GM12878 (cell line): ENCODE data around the gene CEP170B.

Source experiments
- CHD4 ChIP-seq: fragments of 200-600 bp; sonication (generic); IDR thresholded peaks from 2 replicates; pipeline ENCODE4 v1.6.1; 2016; ENCODE audit warnings: mild to moderate bottlenecking
- GATAD2B ChIP-seq: fragments of 450-650 bp; conservative IDR thresholded peaks from 2 replicates; pipeline ENCODE4 v1.6.1; 2017; ENCODE audit warnings: low read depth, mild to moderate bottlenecking, moderate library complexity
- HDAC6 ChIP-seq: fragments of 200-600 bp; sonication (generic); IDR thresholded peaks from one replicate; pipeline ENCODE4 v1.8.0; 2017; ENCODE audit warnings: antibody characterized with exemption; ENCODE audit not compliant: unreplicated experiment
- MXI1 ChIP-seq: fragments of 150-350 bp; IDR thresholded peaks from 2 replicates; pipeline ENCODE4 v1.6.1; 2011; ENCODE audit warnings: low read depth, mild to moderate bottlenecking, inconsistent platforms, low read length, improper control_type of control experiment
- MYC ChIP-seq: IDR thresholded peaks from 2 replicates; pipeline ENCODE4 v1.6.1; 2011; ENCODE audit warnings: mild to moderate bottlenecking, low read length, moderate library complexity, inconsistent platforms; ENCODE audit not compliant: insufficient read depth, insufficient replicate concordance, insufficient read length, severe bottlenecking
- RAD21 ChIP-seq: IDR thresholded peaks from 2 replicates; pipeline ENCODE4 v1.6.1; 2011; ENCODE audit warnings: mild to moderate bottlenecking, low read depth, low read length, moderate library complexity; ENCODE audit not compliant: insufficient read depth
- RFX5 ChIP-seq: IDR thresholded peaks from 2 replicates; pipeline ENCODE4 v1.6.1; 2011; ENCODE audit warnings: low read depth, low read length, improper control_type of control experiment
- STAT1 ChIP-seq: fragments of 450-650 bp; conservative IDR thresholded peaks from 2 replicates; pipeline ENCODE4 v1.6.1; 2014; ENCODE audit warnings: antibody characterized with exemption, mild to moderate bottlenecking
- TCF3 ChIP-seq: IDR thresholded peaks from 2 replicates; pipeline ENCODE4 v1.6.1; 2012; ENCODE audit warnings: low read depth, mild to moderate bottlenecking, low read length, borderline replicate concordance; ENCODE audit not compliant: insufficient read depth
- TCF7 ChIP-seq: IDR thresholded peaks from 2 replicates; pipeline ENCODE4 v1.6.1; 2014; ENCODE audit warnings: antibody characterized with exemption, borderline replicate concordance
- TF ChIP-seq, protein P1 (sequence below): IDR thresholded peaks from 2 replicates; pipeline ENCODE4 v1.6.1; 2011; ENCODE audit warnings: borderline replicate concordance, low read depth, mild to moderate bottlenecking, moderate library complexity, low read length; ENCODE audit not compliant: insufficient read depth, poor library complexity, severe bottlenecking
- TF ChIP-seq, protein P2 (sequence below): IDR thresholded peaks from 2 replicates; pipeline ENCODE4 v1.6.1; 2012; ENCODE audit warnings: improper control_type of control experiment, low read depth, low read length; ENCODE audit not compliant: insufficient replicate concordance
- TF ChIP-seq, protein P3 (sequence below), 3 experiments: IDR thresholded peaks in 2 of 3; conservative IDR thresholded peaks in 1 of 3; 2 replicates each; pipeline ENCODE4 v1.5.1; 2011; ENCODE audit warnings: low read depth in 3 of 3, low read length in 3 of 3, mild to moderate bottlenecking in 3 of 3, control low read depth in 2 of 3, moderate library complexity in 2 of 3, inconsistent platforms in 1 of 3, mixed read lengths in 1 of 3; ENCODE audit not compliant: control insufficient read depth in 2 of 3, insufficient read depth in 1 of 3; ENCODE audit errors: extremely low read depth in 1 of 3

DNA sequence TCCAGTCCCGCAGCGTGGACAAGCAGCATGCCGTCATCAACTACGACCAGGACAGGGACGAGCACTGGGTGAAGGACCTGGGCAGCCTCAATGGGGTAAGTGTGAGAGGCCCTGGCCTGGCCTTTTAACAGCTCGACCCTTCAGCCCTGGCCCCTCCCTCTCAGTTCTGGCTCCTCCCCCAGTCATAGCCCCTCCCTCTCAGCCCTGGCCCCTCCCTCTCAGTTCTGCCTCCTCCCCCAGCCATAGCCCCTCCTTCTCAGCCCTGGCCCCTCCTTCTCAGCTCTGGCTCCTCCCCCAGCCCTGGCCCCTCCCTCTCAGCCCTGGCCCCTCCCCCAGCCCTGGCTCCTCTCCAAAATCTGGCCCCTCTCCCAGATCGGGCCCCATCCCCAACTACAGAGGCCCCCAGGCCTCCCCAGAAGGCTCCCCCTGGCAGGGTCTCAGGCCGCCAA, 11.2 kb downstream of the CEP170B start:
- TF ChIP-seq MYC (no peak), RFX5 (no peak), TCF3 (no peak), GATAD2B (no peak), CHD4 (no peak), RAD21 (no peak), MXI1 (no peak), TCF7 (no peak), HDAC6 (no peak), STAT1 (no peak)
- TF ChIP-seq, protein P1, sequence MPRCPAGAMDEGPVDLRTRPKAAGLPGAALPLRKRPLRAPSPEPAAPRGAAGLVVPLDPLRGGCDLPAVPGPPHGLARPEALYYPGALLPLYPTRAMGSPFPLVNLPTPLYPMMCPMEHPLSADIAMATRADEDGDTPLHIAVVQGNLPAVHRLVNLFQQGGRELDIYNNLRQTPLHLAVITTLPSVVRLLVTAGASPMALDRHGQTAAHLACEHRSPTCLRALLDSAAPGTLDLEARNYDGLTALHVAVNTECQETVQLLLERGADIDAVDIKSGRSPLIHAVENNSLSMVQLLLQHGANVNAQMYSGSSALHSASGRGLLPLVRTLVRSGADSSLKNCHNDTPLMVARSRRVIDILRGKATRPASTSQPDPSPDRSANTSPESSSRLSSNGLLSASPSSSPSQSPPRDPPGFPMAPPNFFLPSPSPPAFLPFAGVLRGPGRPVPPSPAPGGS, result no peak
- TF ChIP-seq, protein P2, sequence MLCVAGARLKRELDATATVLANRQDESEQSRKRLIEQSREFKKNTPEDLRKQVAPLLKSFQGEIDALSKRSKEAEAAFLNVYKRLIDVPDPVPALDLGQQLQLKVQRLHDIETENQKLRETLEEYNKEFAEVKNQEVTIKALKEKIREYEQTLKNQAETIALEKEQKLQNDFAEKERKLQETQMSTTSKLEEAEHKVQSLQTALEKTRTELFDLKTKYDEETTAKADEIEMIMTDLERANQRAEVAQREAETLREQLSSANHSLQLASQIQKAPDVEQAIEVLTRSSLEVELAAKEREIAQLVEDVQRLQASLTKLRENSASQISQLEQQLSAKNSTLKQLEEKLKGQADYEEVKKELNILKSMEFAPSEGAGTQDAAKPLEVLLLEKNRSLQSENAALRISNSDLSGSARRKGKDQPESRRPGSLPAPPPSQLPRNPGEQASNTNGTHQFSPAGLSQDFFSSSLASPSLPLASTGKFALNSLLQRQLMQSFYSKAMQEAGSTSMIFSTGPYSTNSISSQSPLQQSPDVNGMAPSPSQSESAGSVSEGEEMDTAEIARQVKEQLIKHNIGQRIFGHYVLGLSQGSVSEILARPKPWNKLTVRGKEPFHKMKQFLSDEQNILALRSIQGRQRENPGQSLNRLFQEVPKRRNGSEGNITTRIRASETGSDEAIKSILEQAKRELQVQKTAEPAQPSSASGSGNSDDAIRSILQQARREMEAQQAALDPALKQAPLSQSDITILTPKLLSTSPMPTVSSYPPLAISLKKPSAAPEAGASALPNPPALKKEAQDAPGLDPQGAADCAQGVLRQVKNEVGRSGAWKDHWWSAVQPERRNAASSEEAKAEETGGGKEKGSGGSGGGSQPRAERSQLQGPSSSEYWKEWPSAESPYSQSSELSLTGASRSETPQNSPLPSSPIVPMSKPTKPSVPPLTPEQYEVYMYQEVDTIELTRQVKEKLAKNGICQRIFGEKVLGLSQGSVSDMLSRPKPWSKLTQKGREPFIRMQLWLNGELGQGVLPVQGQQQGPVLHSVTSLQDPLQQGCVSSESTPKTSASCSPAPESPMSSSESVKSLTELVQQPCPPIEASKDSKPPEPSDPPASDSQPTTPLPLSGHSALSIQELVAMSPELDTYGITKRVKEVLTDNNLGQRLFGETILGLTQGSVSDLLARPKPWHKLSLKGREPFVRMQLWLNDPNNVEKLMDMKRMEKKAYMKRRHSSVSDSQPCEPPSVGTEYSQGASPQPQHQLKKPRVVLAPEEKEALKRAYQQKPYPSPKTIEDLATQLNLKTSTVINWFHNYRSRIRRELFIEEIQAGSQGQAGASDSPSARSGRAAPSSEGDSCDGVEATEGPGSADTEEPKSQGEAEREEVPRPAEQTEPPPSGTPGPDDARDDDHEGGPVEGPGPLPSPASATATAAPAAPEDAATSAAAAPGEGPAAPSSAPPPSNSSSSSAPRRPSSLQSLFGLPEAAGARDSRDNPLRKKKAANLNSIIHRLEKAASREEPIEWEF, result no peak
- TF ChIP-seq, protein P3, sequence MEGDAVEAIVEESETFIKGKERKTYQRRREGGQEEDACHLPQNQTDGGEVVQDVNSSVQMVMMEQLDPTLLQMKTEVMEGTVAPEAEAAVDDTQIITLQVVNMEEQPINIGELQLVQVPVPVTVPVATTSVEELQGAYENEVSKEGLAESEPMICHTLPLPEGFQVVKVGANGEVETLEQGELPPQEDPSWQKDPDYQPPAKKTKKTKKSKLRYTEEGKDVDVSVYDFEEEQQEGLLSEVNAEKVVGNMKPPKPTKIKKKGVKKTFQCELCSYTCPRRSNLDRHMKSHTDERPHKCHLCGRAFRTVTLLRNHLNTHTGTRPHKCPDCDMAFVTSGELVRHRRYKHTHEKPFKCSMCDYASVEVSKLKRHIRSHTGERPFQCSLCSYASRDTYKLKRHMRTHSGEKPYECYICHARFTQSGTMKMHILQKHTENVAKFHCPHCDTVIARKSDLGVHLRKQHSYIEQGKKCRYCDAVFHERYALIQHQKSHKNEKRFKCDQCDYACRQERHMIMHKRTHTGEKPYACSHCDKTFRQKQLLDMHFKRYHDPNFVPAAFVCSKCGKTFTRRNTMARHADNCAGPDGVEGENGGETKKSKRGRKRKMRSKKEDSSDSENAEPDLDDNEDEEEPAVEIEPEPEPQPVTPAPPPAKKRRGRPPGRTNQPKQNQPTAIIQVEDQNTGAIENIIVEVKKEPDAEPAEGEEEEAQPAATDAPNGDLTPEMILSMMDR (IDR thresholded peaks at IDR 0.05 in 2 of 3, conservative IDR thresholded peaks at IDR 0.05 in 1 of 3; ENCODE audit: control insufficient read depth in 2 of 3, extremely low read depth in 1 of 3, insufficient read depth in 1 of 3, low read depth in 3 of 3, low read length in 3 of 3), result no peak
